Right forelimb (tissue), 1 donor: ENCODE data around the gene OSTF1.
A peak's percentile ranks its signal among the peaks of the same experiment; 100 is the strongest.

Source experiments
- DNase-seq: peaks from one replicate; pipeline ENCODE4 v3.0.0-alpha.2; 2018

Gene OSTF1

DNA sequence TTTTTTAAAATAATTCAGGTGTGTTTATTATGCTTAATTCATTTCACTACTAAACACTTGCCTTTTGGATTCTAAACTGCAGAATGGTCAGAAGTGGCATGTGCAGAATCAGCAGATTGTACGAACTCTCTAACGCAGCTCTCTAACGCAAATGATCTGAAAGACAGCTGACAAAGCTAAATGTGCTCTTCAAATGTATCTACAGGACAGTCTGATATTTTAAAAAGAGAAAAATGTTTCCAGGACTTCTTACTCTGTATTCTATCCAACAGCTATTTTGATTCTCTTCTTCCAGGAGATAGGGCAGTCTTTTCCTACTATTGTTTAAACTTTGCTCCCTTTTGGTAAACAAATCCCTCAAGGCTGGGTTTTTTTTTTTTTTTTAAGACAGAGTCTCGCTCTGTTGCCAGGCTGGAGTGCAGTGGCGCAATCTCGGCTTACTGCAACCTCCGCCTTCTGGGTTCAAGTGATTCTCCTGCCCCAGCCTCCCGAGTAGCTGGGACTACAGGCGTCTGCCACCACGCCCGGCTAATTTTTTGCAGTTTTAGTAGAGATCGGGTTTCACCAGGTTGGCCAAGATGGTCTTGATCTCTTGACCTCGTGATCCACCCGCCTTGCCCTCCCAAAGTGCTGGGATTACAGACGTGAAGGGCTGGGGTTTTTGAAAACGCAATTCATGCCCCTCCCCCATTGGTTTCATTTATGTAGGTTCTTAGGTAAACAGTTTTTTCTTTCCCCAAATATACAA, 1.6 kb upstream of the OSTF1 start:
- no peak for DNase-seq

GRCh38 chr9:75087289-75087823, 958 bp upstream of the OSTF1 start:
- peak; percentile 53 for DNase-seq

- DNase-seq = peak; percentile 70
These were observed 495 bp downstream of the OSTF1 start for GRCh38 chr9:75088646-75089372.

GRCh38 chr9:75089373-75089766, 1.1 kb downstream of the OSTF1 start:
- DNase-seq = no peak

GRCh38 chr9:75090579-75090978, 2.3 kb downstream of the OSTF1 start:
- DNase-seq = no peak

- no peak for DNase-seq
These were observed 4.5 kb downstream of the OSTF1 start for GRCh38 chr9:75092766-75093165.

DNA sequence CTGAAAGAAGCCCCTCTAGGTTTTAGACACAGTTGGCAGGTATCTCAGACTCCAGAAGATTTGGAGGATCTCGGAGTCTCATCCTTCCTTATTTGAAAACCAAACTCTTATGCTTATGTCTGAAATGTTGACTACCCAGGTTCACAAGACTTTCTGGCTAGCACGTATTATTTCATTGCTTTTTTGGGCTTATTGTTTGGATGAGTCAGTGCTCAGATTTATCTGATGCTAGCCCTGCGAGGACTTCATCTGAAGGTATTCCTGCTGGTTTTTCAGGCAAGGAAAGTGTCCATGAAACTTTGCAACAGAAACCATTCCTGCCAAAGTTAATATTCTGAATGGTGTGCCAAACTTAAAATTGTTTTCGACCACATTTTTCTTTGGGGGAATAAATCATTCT, 8.5 kb downstream of the OSTF1 start:
- no peak for DNase-seq

DNA sequence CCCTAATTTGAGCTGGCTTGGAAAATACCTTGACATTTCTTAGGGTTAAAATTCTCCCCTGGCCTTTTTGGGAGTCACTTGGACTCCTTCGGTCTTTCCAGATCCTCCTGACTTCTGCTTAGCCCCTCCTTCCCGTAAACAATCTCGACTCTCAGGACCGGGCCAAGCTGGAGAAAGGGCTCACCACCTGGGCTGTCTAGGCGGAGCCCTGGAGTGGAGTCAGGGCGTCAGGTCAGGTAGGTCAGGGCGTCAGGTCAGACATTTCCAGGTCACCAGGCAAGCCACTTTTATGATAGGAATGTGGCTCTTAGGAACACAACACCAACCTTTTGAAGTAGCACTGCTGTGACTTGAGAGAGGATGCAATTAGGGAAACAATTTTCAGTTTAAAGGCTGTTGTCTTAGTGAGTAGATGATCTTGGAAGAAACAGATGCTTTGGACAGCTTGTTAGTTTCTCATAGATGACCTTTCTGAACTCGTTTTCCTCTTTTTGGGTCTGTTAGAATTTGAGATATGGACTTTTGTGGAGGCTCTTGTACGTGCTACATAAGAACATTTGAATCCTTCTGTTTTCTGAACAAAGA, 12.8 kb downstream of the OSTF1 start:
- no peak for DNase-seq

- DNase-seq = no peak
These were observed 14.0 kb downstream of the OSTF1 start for GRCh38 chr9:75102177-75102790.

GRCh38 chr9:75104607-75105006, 16.3 kb downstream of the OSTF1 start:
- no peak for DNase-seq

GRCh38 chr9:75105019-75105540, 16.8 kb downstream of the OSTF1 start:
- DNase-seq = no peak

GRCh38 chr9:75105841-75106240, 17.5 kb downstream of the OSTF1 start:
- DNase-seq = no peak

- DNase-seq = no peak
These were observed 18.5 kb downstream of the OSTF1 start for GRCh38 chr9:75106857-75107256.

DNA sequence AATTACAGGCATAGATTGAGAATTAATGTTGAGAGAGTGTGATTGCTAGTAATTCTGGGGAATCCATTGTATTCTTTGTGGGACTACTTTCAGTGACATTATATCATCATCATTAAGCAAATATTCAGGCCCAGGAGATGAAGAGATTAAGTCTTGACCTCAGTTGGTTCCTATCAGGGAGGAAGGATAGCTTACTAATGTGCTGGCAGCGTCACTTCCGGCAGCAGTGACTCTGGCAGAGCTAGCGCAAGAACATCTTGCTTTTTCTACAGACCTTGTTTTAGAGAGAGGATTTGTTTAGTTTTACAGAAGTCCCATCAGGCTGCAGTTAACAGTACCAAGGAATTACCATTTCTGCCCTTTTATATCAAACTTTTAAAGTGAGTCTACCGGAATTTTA, 20.3 kb downstream of the OSTF1 start:
- no peak for DNase-seq

GRCh38 chr9:75109210-75109839, 21.0 kb downstream of the OSTF1 start:
- no peak for DNase-seq

- DNase-seq = no peak
These were observed 22.8 kb downstream of the OSTF1 start for GRCh38 chr9:75111019-75111622.

GRCh38 chr9:75112789-75113188, 24.5 kb downstream of the OSTF1 start:
- no peak for DNase-seq

- no peak for DNase-seq
These were observed 28.0 kb downstream of the OSTF1 start for GRCh38 chr9:75116306-75116705.

- no peak for DNase-seq
These were observed 29.2 kb downstream of the OSTF1 start for GRCh38 chr9:75117564-75117963.

GRCh38 chr9:75120686-75121085, 32.4 kb downstream of the OSTF1 start:
- DNase-seq = no peak

GRCh38 chr9:75121914-75122558, 33.7 kb downstream of the OSTF1 start:
- DNase-seq = no peak

GRCh38 chr9:75123696-75124095, 35.4 kb downstream of the OSTF1 start:
- DNase-seq = no peak
